ENCODE measurements around the gene MVB12B.

MVB12B gene

GRCh38 chr9:126438741-126439401 lies 112.2 kb downstream of the MVB12B start:
- Histone ChIP-seq H3K36me3 (replicated peaks) (no peaks in the 10 kb centered on the region), H3K4me3 (no peak overlapping the region), H3K4me1 (peaks cover 41% of the 10 kb centered on the region), H3K9me3 (no peaks in the 10 kb centered on the region), H3K27me3 (ENCODE audit: low read depth) (no peaks in the 10 kb centered on the region)
- in situ Hi-C loops (cut with MboI; ENCODE audit: low sequenced_read_pairs) = no loop called here
- DNase-seq (ENCODE audit: low spot score in 2 of 2) = no peak

GRCh38 chr9:126439402-126439765 lies 112.8 kb downstream of the MVB12B start:
- no peaks in the 10 kb centered on the region for H3K9me3 ChIP-seq
- H3K4me3 ChIP-seq = no peak overlapping the region
- in situ Hi-C loops (cut with MboI; ENCODE audit: low sequenced_read_pairs) = no loop called here
- H3K36me3 ChIP-seq (replicated peaks) = no peaks in the 10 kb centered on the region
- H3K27me3 ChIP-seq (ENCODE audit: low read depth) = no peaks in the 10 kb centered on the region
- DNase-seq (ENCODE audit: low spot score in 2 of 2) = no peak
- peaks cover 41% of the 10 kb centered on the region for H3K4me1 ChIP-seq

GRCh38 chr9:126439883-126440653 lies 113.4 kb downstream of the MVB12B start:
- Histone ChIP-seq H3K27me3 (ENCODE audit: low read depth) (no peaks in the 10 kb centered on the region), H3K9me3 (no peaks in the 10 kb centered on the region), H3K36me3 (replicated peaks) (no peaks in the 10 kb centered on the region), H3K4me3 (no peak overlapping the region), H3K4me1 (peaks cover 41% of the 10 kb centered on the region)
- in situ Hi-C loops (cut with MboI; ENCODE audit: low sequenced_read_pairs) = no loop called here
- DNase-seq (ENCODE audit: low spot score in 2 of 2) = peak in 1 of 2 experiments; percentile 4

GRCh38 chr9:126440940-126441339 lies 114.3 kb downstream of the MVB12B start:
- in situ Hi-C loops (cut with MboI; ENCODE audit: low sequenced_read_pairs) = no loop called here
- H3K4me3 ChIP-seq = no peak overlapping the region
- no peaks in the 10 kb centered on the region for H3K9me3 ChIP-seq
- H3K4me1 ChIP-seq = peaks cover 38% of the 10 kb centered on the region
- no peaks in the 10 kb centered on the region for H3K36me3 ChIP-seq (replicated peaks)
- no peaks in the 10 kb centered on the region for H3K27me3 ChIP-seq (ENCODE audit: low read depth)
- peak; percentile 60 to 79 for DNase-seq (ENCODE audit: low spot score in 2 of 2)

- peaks cover 21% of the 10 kb centered on the region for H3K4me1 ChIP-seq
- in situ Hi-C loops (cut with MboI; ENCODE audit: low sequenced_read_pairs) = no loop called here
- no peaks in the 10 kb centered on the region for H3K36me3 ChIP-seq (replicated peaks)
- H3K9me3 ChIP-seq = no peaks in the 10 kb centered on the region
- no peaks in the 10 kb centered on the region for H3K27me3 ChIP-seq (ENCODE audit: low read depth)
- no peak for DNase-seq (ENCODE audit: low spot score in 2 of 2)
- no peak overlapping the region for H3K4me3 ChIP-seq
Measured at GRCh38 chr9:126442636-126443035, 116.0 kb downstream of the MVB12B start.

- no peaks in the 10 kb centered on the region for H3K9me3 ChIP-seq
- DNase-seq (ENCODE audit: low spot score in 2 of 2) = no peak
- no peaks in the 10 kb centered on the region for H3K36me3 ChIP-seq (replicated peaks)
- in situ Hi-C loops (cut with MboI; ENCODE audit: low sequenced_read_pairs) = no loop called here
- H3K27me3 ChIP-seq (ENCODE audit: low read depth) = no peaks in the 10 kb centered on the region
- H3K4me1 ChIP-seq = peaks cover 16% of the 10 kb centered on the region
- H3K4me3 ChIP-seq = no peak overlapping the region
Measured at GRCh38 chr9:126443144-126443543, 116.5 kb downstream of the MVB12B start.

GRCh38 chr9:126448136-126448535 lies 121.5 kb downstream of the MVB12B start:
- H3K9me3 ChIP-seq = no peaks in the 10 kb centered on the region
- H3K36me3 ChIP-seq (replicated peaks) = no peaks in the 10 kb centered on the region
- in situ Hi-C loops (cut with MboI; ENCODE audit: low sequenced_read_pairs) = no loop called here
- no peak overlapping the region for H3K4me3 ChIP-seq
- no peaks in the 10 kb centered on the region for H3K27me3 ChIP-seq (ENCODE audit: low read depth)
- no peaks in the 10 kb centered on the region for H3K4me1 ChIP-seq
- no peak for DNase-seq (ENCODE audit: low spot score in 2 of 2)

- H3K4me3 ChIP-seq = no peak overlapping the region
- H3K9me3 ChIP-seq = no peaks in the 10 kb centered on the region
- in situ Hi-C loops (cut with MboI; ENCODE audit: low sequenced_read_pairs) = no loop called here
- peaks cover 4% of the 10 kb centered on the region for H3K4me1 ChIP-seq
- no peak for DNase-seq (ENCODE audit: low spot score in 2 of 2)
- no peaks in the 10 kb centered on the region for H3K36me3 ChIP-seq (replicated peaks)
- H3K27me3 ChIP-seq (ENCODE audit: low read depth) = no peaks in the 10 kb centered on the region
Measured at GRCh38 chr9:126448865-126449577, 122.4 kb downstream of the MVB12B start.

- H3K27me3 ChIP-seq (ENCODE audit: low read depth) = no peaks in the 10 kb centered on the region
- DNase-seq (ENCODE audit: low spot score in 2 of 2) = no peak
- H3K4me1 ChIP-seq = peaks cover 5% of the 10 kb centered on the region
- H3K36me3 ChIP-seq (replicated peaks) = no peaks in the 10 kb centered on the region
- in situ Hi-C loops (cut with MboI; ENCODE audit: low sequenced_read_pairs) = no loop called here
- H3K4me3 ChIP-seq = no peak overlapping the region
- no peaks in the 10 kb centered on the region for H3K9me3 ChIP-seq
Measured at GRCh38 chr9:126449725-126450667, 123.4 kb downstream of the MVB12B start.

GRCh38 chr9:126450668-126451205 lies 124.1 kb downstream of the MVB12B start:
- Histone ChIP-seq H3K27me3 (ENCODE audit: low read depth) (no peaks in the 10 kb centered on the region), H3K4me3 (no peak overlapping the region), H3K36me3 (replicated peaks) (no peaks in the 10 kb centered on the region), H3K4me1 (peaks cover 5% of the 10 kb centered on the region), H3K9me3 (no peaks in the 10 kb centered on the region)
- no peak for DNase-seq (ENCODE audit: low spot score in 2 of 2)
- in situ Hi-C loops (cut with MboI; ENCODE audit: low sequenced_read_pairs) = no loop called here

GRCh38 chr9:126451316-126451885 lies 124.8 kb downstream of the MVB12B start:
- H3K4me1 ChIP-seq = peaks cover 5% of the 10 kb centered on the region
- in situ Hi-C loops (cut with MboI; ENCODE audit: low sequenced_read_pairs) = no loop called here
- DNase-seq (ENCODE audit: low spot score in 2 of 2) = no peak
- no peak overlapping the region for H3K4me3 ChIP-seq
- no peaks in the 10 kb centered on the region for H3K27me3 ChIP-seq (ENCODE audit: low read depth)
- no peaks in the 10 kb centered on the region for H3K9me3 ChIP-seq
- H3K36me3 ChIP-seq (replicated peaks) = no peaks in the 10 kb centered on the region

GRCh38 chr9:126452106-126452505 lies 125.5 kb downstream of the MVB12B start:
- Histone ChIP-seq H3K27me3 (ENCODE audit: low read depth) (no peaks in the 10 kb centered on the region), H3K9me3 (no peaks in the 10 kb centered on the region), H3K36me3 (replicated peaks) (no peaks in the 10 kb centered on the region), H3K4me3 (no peak overlapping the region), H3K4me1 (peaks cover 5% of the 10 kb centered on the region)
- in situ Hi-C loops (cut with MboI; ENCODE audit: low sequenced_read_pairs) = no loop called here
- DNase-seq (ENCODE audit: low spot score in 2 of 2) = no peak

All from HAP-1 (cell line).